ENCODE measurements around the gene RPL21.

GRCh38 chr13:27263438-27263837, 12.1 kb downstream of the RPL21 start:
- TF ChIP-seq, protein P1, sequence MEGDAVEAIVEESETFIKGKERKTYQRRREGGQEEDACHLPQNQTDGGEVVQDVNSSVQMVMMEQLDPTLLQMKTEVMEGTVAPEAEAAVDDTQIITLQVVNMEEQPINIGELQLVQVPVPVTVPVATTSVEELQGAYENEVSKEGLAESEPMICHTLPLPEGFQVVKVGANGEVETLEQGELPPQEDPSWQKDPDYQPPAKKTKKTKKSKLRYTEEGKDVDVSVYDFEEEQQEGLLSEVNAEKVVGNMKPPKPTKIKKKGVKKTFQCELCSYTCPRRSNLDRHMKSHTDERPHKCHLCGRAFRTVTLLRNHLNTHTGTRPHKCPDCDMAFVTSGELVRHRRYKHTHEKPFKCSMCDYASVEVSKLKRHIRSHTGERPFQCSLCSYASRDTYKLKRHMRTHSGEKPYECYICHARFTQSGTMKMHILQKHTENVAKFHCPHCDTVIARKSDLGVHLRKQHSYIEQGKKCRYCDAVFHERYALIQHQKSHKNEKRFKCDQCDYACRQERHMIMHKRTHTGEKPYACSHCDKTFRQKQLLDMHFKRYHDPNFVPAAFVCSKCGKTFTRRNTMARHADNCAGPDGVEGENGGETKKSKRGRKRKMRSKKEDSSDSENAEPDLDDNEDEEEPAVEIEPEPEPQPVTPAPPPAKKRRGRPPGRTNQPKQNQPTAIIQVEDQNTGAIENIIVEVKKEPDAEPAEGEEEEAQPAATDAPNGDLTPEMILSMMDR (IDR thresholded peaks at IDR 0.05; ENCODE audit: poor library complexity), result no peak
- TF ChIP-seq EZH2phosphoT487 (IDR thresholded peaks at IDR 0.05; ENCODE audit: low read depth, severe bottlenecking, unreplicated experiment), result no peak
